ENCODE measurements around the gene TBC1D3B.
A peak's percentile ranks its signal among the peaks of the same experiment; 100 is the strongest.
"Not testable (repeated sequence)": the region's sequence is repeated elsewhere in the genome, so short reads cannot be mapped to it uniquely, and the experiment has no call there.

TBC1D3B gene

GRCh38 chr17:36181446-36182175 lies 5.2 kb upstream of the TBC1D3B start:
- not testable (repeated sequence) for DNase-seq (ENCODE audit: low spot score)

GRCh38 chr17:36168836-36169235 lies 7.6 kb downstream of the TBC1D3B start:
- DNase-seq (ENCODE audit: low spot score): not testable (repeated sequence)

GRCh38 chr17:36153895-36154610 lies 22.4 kb downstream of the TBC1D3B start:
- no peak for DNase-seq (ENCODE audit: low spot score)

- DNase-seq (ENCODE audit: low spot score): no peak
These were observed 23.8 kb downstream of the TBC1D3B start for GRCh38 chr17:36152639-36153120.

DNA sequence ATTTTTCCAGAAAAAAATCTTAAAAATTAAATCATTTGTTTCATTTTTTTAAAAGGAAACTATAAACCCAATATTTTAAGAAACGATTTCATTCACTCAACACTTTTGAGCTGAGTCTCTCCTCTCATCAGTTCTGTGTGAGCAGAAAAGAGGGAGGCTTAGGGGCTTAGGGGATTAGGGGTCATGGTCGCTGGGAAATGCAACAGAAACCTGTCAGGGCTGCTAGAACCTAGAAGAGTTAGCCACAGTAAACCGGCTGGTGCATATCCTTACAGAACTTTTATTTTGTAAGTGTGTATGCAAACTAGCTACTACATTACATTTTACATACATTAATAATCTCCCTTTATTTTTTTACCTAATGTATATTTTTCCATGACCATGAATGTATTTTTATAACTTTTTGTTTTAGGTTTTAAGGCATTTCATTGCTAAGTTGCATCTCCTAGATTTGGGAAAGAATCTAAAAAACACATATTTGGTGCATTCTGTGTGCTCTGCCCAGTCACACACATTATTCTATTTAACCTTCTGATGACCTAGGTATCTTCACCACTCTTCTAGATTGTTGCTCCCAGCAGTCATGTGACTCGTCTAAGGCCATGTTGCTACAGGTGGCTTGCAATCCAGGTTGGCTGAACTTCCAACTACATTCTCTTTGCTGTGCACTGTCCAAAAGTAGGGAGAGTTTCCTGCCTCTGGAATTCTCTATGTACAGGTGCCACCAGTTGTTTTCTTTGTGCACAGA lies 24.4 kb downstream of the TBC1D3B start:
- DNase-seq (ENCODE audit: low spot score): no peak

DNA sequence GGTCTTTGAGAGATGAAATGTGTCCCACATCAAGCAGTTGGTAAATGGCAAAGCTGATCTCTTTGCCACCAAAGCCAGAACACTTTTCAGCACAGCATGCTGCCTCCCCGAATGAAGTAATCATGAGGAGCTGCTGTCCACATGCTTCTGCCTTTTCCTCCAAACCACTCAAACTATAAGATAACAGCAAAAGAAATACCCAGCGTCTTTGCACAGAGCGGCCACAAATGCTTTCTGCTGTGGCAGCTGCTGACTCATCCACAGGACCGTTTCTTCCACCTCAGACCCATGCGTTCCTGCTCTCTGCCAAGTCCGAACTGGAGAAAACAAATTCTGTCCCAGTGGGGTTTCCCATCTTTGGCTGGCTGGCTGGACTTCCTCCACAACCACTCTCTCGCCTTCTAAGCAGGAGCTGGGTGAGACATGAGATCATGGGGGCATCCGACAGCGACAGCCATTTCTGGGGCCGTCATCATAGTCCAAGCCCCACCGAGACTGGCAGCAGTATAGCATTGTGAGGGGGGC lies 27.1 kb downstream of the TBC1D3B start:
- DNase-seq (ENCODE audit: low spot score): no peak

DNA sequence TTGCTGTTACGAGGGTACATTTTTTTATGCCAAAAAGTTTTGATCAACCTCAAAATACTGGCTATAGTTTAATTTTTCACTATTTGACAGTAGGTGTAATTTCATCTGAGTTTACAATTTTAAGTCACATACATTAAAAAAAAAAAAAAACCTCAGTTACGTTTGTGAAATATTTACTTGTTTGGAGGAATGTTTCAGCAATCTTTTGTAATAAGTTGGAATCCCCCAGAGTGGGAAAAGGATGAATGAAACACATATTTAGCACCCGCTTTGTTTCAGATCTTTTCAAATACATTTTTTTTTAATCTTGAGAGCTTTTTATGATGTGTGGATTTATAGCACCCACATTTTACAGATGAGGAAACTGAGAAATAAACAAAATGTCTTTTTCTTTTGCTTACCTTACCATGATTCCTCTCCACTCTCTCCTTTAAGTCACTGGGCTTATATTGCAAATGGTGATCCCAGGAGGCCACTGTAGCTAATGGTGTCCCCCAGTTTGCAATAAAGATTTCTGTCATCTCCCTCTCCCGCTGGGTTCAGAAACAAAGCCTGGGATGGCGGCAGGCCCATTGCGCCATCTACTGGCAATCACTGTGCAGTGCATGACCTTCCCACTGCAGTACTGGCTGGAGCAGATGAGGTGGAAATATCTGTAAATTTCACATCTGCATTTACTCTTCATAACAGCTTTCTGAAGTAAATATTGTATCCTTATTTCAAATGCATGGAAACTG lies 27.7 kb downstream of the TBC1D3B start:
- DNase-seq (ENCODE audit: low spot score): peak; percentile 68

DNA sequence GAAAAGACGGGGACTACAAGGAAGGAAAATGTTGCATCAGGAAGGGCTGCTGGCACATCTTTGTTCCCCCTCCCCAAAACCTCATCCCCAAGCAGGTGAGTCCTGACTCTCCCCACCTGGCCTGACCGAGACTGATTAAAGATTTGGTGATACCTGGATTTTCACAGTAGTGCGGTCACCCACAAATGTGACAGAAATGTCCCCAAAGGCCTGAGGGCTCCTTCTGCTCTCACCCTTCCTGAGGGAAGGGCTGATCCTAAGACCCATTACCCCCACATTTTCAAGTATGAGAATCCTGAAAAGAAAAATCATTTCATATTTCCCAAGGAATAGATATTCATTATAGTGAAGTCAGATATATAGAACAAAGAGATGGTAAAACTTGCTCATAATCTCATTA lies 28.8 kb downstream of the TBC1D3B start:
- no peak for DNase-seq (ENCODE audit: low spot score)

DNA sequence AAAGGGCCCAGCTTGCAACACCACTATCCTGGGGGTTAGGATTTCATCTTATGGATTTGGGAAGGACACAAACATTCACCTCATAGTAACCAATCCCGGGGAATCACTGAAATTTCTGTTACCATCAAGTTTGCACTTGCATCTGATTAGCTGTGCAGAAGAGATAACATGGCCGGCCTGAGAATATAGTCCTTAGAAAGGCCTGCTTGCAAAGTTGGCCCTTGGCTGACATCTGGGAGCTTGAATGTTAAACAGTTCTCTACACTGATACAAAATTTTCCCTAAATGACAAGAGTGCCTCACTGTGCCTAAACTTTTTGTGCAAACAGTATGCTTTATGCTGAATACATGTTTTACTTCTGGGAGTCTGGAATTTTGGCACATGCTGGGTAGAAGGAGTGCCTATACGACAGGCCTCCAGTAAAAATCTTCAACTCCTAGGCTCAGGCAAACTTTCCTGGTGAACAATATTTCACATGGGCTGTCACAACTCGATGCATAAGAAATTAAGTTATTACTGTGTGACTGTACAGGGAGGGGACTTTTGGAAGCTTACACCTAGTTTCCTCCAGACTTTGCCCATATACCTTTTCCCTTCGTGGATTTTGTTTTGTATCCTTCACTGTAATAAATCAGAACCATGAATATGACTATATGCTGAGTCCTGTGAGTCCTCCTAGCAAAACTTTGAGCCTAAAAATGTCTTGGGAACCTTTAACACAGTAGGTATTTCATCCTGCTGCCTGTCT lies 31.3 kb downstream of the TBC1D3B start:
- DNase-seq (ENCODE audit: low spot score): no peak

- no peak for DNase-seq (ENCODE audit: low spot score)
These were observed 32.4 kb downstream of the TBC1D3B start for GRCh38 chr17:36144014-36144413.

GRCh38 chr17:36142806-36143205 lies 33.6 kb downstream of the TBC1D3B start:
- DNase-seq (ENCODE audit: low spot score): no peak

DNA sequence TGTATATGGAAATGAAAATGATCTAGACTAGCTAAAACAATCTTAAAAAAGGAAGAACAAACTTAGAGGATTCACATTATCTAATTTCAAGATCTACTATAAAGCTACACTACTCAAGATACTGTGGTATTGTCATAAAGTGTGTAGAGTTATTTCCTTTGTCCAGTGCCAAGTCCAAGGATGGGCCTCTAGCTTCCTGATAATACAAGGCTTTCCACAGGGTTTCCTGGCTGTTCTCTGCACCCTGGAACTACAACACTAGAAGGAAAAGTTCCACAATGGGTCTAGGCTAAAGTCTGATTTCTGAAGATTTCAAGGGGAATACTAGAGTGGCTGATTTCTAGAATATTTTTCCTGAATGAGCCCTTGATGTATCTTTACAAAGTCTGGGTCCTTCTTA lies 34.2 kb downstream of the TBC1D3B start:
- no peak for DNase-seq (ENCODE audit: low spot score)

- no peak for DNase-seq (ENCODE audit: low spot score)
These were observed 40.0 kb downstream of the TBC1D3B start for GRCh38 chr17:36136439-36136838.

GRCh38 chr17:36136036-36136435 lies 40.4 kb downstream of the TBC1D3B start:
- DNase-seq (ENCODE audit: low spot score): no peak

- DNase-seq (ENCODE audit: low spot score): no peak
These were observed 41.0 kb downstream of the TBC1D3B start for GRCh38 chr17:36135465-36135864.

- DNase-seq (ENCODE audit: low spot score): no peak
These were observed 42.7 kb downstream of the TBC1D3B start for GRCh38 chr17:36133602-36134236.

DNA sequence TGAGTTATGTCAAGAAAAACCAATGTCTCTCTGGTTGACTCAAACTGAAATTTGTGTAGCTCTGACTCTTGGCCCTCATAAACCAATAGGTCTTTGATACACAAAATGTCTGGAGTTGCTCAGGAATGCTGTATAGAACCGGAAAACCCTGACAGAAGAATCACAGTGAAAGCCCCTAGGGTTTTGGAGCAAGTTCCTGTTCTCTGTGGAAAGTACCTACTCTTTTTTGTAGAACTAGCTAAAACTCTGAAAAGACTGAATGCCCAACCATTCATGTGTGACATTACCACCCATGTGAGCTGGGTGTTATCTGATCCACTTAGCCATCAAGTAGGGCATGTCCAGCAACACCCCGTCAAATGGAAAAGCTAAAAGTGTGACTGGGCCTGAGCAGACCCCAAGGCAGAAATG lies 44.0 kb downstream of the TBC1D3B start:
- no peak for DNase-seq (ENCODE audit: low spot score)

GRCh38 chr17:36131931-36132330 lies 44.5 kb downstream of the TBC1D3B start:
- no peak for DNase-seq (ENCODE audit: low spot score)

GRCh38 chr17:36131421-36131820 lies 45.0 kb downstream of the TBC1D3B start:
- DNase-seq (ENCODE audit: low spot score): no peak

- DNase-seq (ENCODE audit: low spot score): no peak
These were observed 46.1 kb downstream of the TBC1D3B start for GRCh38 chr17:36130346-36130745.

GRCh38 chr17:36129616-36130015 lies 46.8 kb downstream of the TBC1D3B start:
- no peak for DNase-seq (ENCODE audit: low spot score)

All from LoVo (cell line).